ENCODE measurements around the gene CPS1.

- TF ChIP-seq CTCF (IDR thresholded peaks at IDR 0.05) (no peak), POLR2A (IDR thresholded peaks at IDR 0.05) (no peak)
These were observed 31.9 kb upstream of the CPS1 start for GRCh38 chr2:210524533-210524932.
